Parathyroid adenoma (tissue), 2 donors: ENCODE data around the gene SNRPA.
A peak's percentile ranks its signal among the peaks of the same experiment; 100 is the strongest.

ENCODE experiments used
- H2AFZ ChIP-seq: fragments of 300-600 bp; sonication (generic); one replicate; pipeline ENCODE4 v1.7.0; 2017; ENCODE audit warnings: antibody characterized with exemption, mild to moderate bottlenecking
- H3K27ac ChIP-seq: fragments of 300-600 bp; sonication (generic); one replicate; pipeline ENCODE4 v1.7.0; 2017
- H3K27me3 ChIP-seq: fragments of 300-600 bp; sonication (generic); one replicate; pipeline ENCODE4 v1.7.0; 2017; ENCODE audit warnings: low read length; ENCODE audit not compliant: control insufficient read depth, insufficient read depth
- H3K36me3 ChIP-seq: fragments of 300-600 bp; sonication (generic); one replicate; pipeline ENCODE4 v1.7.0; 2017; ENCODE audit warnings: low read length; ENCODE audit not compliant: control insufficient read depth, insufficient read depth
- H3K4me1 ChIP-seq: fragments of 300-600 bp; sonication (generic); one replicate; pipeline ENCODE4 v1.7.0; 2017; ENCODE audit warnings: control low read depth
- H3K4me2 ChIP-seq: fragments of 300-600 bp; sonication (generic); one replicate; pipeline ENCODE4 v1.7.0; 2017; ENCODE audit warnings: low read length
- H3K4me3 ChIP-seq: fragments of 300-600 bp; sonication (generic); one replicate; pipeline ENCODE4 v1.7.0; 2017; ENCODE audit warnings: low read depth, low read length
- H3K79me2 ChIP-seq: fragments of 300-600 bp; sonication (generic); one replicate; pipeline ENCODE4 v1.7.0; 2017; ENCODE audit warnings: control low read depth
- H3K9ac ChIP-seq: fragments of 300-600 bp; sonication (generic); one replicate; pipeline ENCODE4 v1.7.0; 2017; ENCODE audit warnings: mild to moderate bottlenecking
- H3K9me3 ChIP-seq: fragments of 300-600 bp; sonication (generic); one replicate; pipeline ENCODE4 v1.7.0; 2017; ENCODE audit warnings: low read length; ENCODE audit not compliant: control insufficient read depth
- CTCF ChIP-seq: fragments of 300-600 bp; sonication (generic); IDR thresholded peaks from one replicate; pipeline ENCODE4 v1.7.0; 2017; ENCODE audit warnings: antibody characterized with exemption, mild to moderate bottlenecking
- donor health status: primary hyperparathyroidism.

The SNRPA gene

GRCh38 chr19:40716482-40717324 is 34.3 kb upstream of the SNRPA start, which contains the start of the genes COQ8B and ITPKC:
COQ8B (minus strand) TSS chr19:40716886; CDS start chr19:40714632, 2,254 bp downstream.
ITPKC (plus strand) TSS chr19:40717112; CDS start chr19:40717136, 24 bp downstream.
- H3K9ac ChIP-seq, result peak within 1 kb of the TSS; percentile 81
- peaks cover 36% of the 10 kb centered on the region for H3K79me2 ChIP-seq
- H3K27me3 ChIP-seq, result no peaks in the 10 kb centered on the region
- TF ChIP-seq CTCF, result no peak
- H3K27ac ChIP-seq, result peak within 1 kb of the TSS; percentile 87
- H3K4me3 ChIP-seq, result peak within 1 kb of the TSS; percentile 92
- H3K4me2 ChIP-seq, result peak within 1 kb of the TSS; percentile 98
- peak within 1 kb of the TSS; percentile 90 for H2AFZ ChIP-seq
- no peaks in the 10 kb centered on the region for H3K9me3 ChIP-seq
- H3K4me1 ChIP-seq, result peaks cover 23% of the 10 kb centered on the region
- H3K36me3 ChIP-seq, result no peaks in the 10 kb centered on the region

- Histone ChIP-seq H3K9me3 (no peaks in the 10 kb centered on the region), H3K79me2 (peaks cover 43% of the 10 kb centered on the region), H3K27me3 (no peaks in the 10 kb centered on the region), H3K36me3 (no peaks in the 10 kb centered on the region), H3K27ac (peak overlapping the region; percentile 87), H3K9ac (peak overlapping the region; percentile 81), H3K4me3 (peak overlapping the region; percentile 92), H2AFZ (peak overlapping the region; percentile 90), H3K4me1 (peaks cover 23% of the 10 kb centered on the region), H3K4me2 (peak overlapping the region; percentile 98)
- no peak for TF ChIP-seq CTCF
Measured at GRCh38 chr19:40717325-40717879, 33.6 kb upstream of the SNRPA start.

- H3K79me2 ChIP-seq, result peaks cover 46% of the 10 kb centered on the region
- peak overlapping the region; percentile 57 for H2AFZ ChIP-seq
- peak overlapping the region; percentile 92 for H3K4me3 ChIP-seq
- H3K27ac ChIP-seq, result peak overlapping the region; percentile 87
- H3K4me2 ChIP-seq, result peak overlapping the region; percentile 98
- H3K36me3 ChIP-seq, result no peaks in the 10 kb centered on the region
- no peaks in the 10 kb centered on the region for H3K27me3 ChIP-seq
- TF ChIP-seq CTCF, result no peak
- H3K9ac ChIP-seq, result no peak overlapping the region
- peaks cover 23% of the 10 kb centered on the region for H3K4me1 ChIP-seq
- H3K9me3 ChIP-seq, result no peaks in the 10 kb centered on the region
Measured at GRCh38 chr19:40717880-40718773, 32.9 kb upstream of the SNRPA start.

- no peak overlapping the region for H3K9ac ChIP-seq
- peak overlapping the region; percentile 57 for H2AFZ ChIP-seq
- H3K4me1 ChIP-seq, result peaks cover 23% of the 10 kb centered on the region
- peaks cover 47% of the 10 kb centered on the region for H3K79me2 ChIP-seq
- H3K4me2 ChIP-seq, result peak overlapping the region; percentile 98
- H3K27me3 ChIP-seq, result no peaks in the 10 kb centered on the region
- TF ChIP-seq CTCF, result no peak
- H3K4me3 ChIP-seq, result peak overlapping the region; percentile 92
- no peaks in the 10 kb centered on the region for H3K9me3 ChIP-seq
- no peaks in the 10 kb centered on the region for H3K36me3 ChIP-seq
- H3K27ac ChIP-seq, result peak overlapping the region; percentile 87
Measured at GRCh38 chr19:40718774-40719391, 32.1 kb upstream of the SNRPA start.
